NCI-H345 treated with DMSO at 0.1 percent for 48 hours (cell line): Measurements from ENCODE around the gene JAKMIP2.
A peak's percentile ranks its signal among the peaks of the same experiment; 100 is the strongest.
"Not testable (repeated sequence)": the region's sequence is repeated elsewhere in the genome, so short reads cannot be mapped to it uniquely, and the experiment has no call there.

Source experiments
- DNase-seq: peaks from one replicate; lab custom pipeline; 2025; ENCODE audit not compliant: unreplicated experiment; lab: John Stamatoyannopoulos, UW

Gene JAKMIP2

GRCh38 chr5:147561435-147561834 is 221.1 kb downstream of the JAKMIP2 start:
- no peak for DNase-seq

- DNase-seq = no peak
These were observed 221.7 kb downstream of the JAKMIP2 start for GRCh38 chr5:147560718-147561331.

GRCh38 chr5:147559749-147560148 is 222.8 kb downstream of the JAKMIP2 start:
- DNase-seq = no peak

- peak; percentile 43 for DNase-seq
These were observed 223.7 kb downstream of the JAKMIP2 start for GRCh38 chr5:147558826-147559225.

GRCh38 chr5:147557876-147558745 is 224.4 kb downstream of the JAKMIP2 start:
- no peak for DNase-seq

- DNase-seq = no peak
These were observed 227.4 kb downstream of the JAKMIP2 start for GRCh38 chr5:147555176-147555575.

- DNase-seq = no peak
These were observed 228.2 kb downstream of the JAKMIP2 start for GRCh38 chr5:147554261-147554817.

- DNase-seq = not testable (repeated sequence)
These were observed 228.7 kb downstream of the JAKMIP2 start for GRCh38 chr5:147553817-147554216.

- no peak for DNase-seq
These were observed 229.6 kb downstream of the JAKMIP2 start for GRCh38 chr5:147552897-147553296.

GRCh38 chr5:147551677-147552076 is 230.9 kb downstream of the JAKMIP2 start:
- DNase-seq = no peak

GRCh38 chr5:147547730-147548129 is 234.8 kb downstream of the JAKMIP2 start:
- DNase-seq = no peak

- no peak for DNase-seq
These were observed 238.0 kb downstream of the JAKMIP2 start for GRCh38 chr5:147544556-147544955.

GRCh38 chr5:147539053-147539452 is 243.5 kb downstream of the JAKMIP2 start:
- DNase-seq = no peak

- DNase-seq = no peak
These were observed 244.3 kb downstream of the JAKMIP2 start for GRCh38 chr5:147538236-147538635.
